Esophagus squamous epithelium (tissue), 5 donors: ENCODE results near the gene ABO. TPM values are rescaled to one million over a fixed set of nuclear protein-coding genes. Genes with fewer than 3 reads are reported as not detected.
"Not testable (repeated sequence)": the region's sequence is repeated elsewhere in the genome, so short reads cannot be mapped to it uniquely, and the experiment has no call there.

Experiments
- DNase-seq: peaks from one replicate; lab custom pipeline; 2025; lab: John Stamatoyannopoulos, UW
- H3K27ac ChIP-seq, 4 donors: fragments of 200-600 bp; sonication (generic); one replicate each; pipeline ENCODE4 v1.5.1; 2016 to 2019; ENCODE audit warnings: mild to moderate bottlenecking in 1 of 4
- H3K27me3 ChIP-seq, 4 donors: fragments of 200-600 bp; sonication (generic); 1 replicate in 3 of 4; 2 replicates in 1 of 4; pipeline versions ENCODE4 v1.5.1 to v1.6.0; 2017 to 2021; ENCODE audit warnings: antibody characterized with exemption in 1 of 4
- H3K36me3 ChIP-seq, 3 donors: fragments of 200-600 bp; sonication (generic); one replicate each; pipeline ENCODE4 v1.5.1; 2016 to 2019
- H3K4me1 ChIP-seq, 3 donors: fragments of 200-600 bp; sonication (generic); one replicate each; pipeline ENCODE4 v1.5.1; 2017 to 2019
- H3K4me3 ChIP-seq, 4 donors: fragments of 200-600 bp; sonication (generic); 1 replicate in 3 of 4; 2 replicates in 1 of 4; pipeline ENCODE4 v1.5.1; 2016 to 2019; ENCODE audit warnings: mild to moderate bottlenecking in 2 of 4, moderate library complexity in 1 of 4
- H3K9me3 ChIP-seq, 3 donors: fragments of 200-600 bp; sonication (generic); one replicate each; pipeline ENCODE4 v1.5.1; 2016 to 2019
- POLR2A ChIP-seq, 4 donors: fragments of 450-650 bp; IDR thresholded peaks; one replicate each; pipeline ENCODE4 v1.6.1; 2017; ENCODE audit warnings: antibody characterized with exemption in 4 of 4, mild to moderate bottlenecking in 4 of 4, moderate library complexity in 3 of 4
- WGBS, 2 donors: methylation state at CpG; one replicate each; pipeline ENCODE4 v1.1.5; 2018; 5-methylcytosine and 5-hydroxymethylcytosine counted together
- intact Hi-C: fragments of 100-400 bp; cut with DNase I; formaldehyde crosslinking; loops from one replicate; pipeline ENCODE4 v1.15.0; 2022
- total RNA-seq, 4 donors: library from RNA; depleted of rRNA; stranded (reverse); fragments of >200 nt; gene quantifications; one replicate each; pipeline ENCODE4 v1.1.0, GENCODE V29; 2016
- TF ChIP-seq, protein P1 (sequence below), 6 experiments: fragments of 450-650 bp in 4 of 6; fragments of 200-600 bp in 2 of 6; sonication (generic) in 2 of 6; IDR thresholded peaks; one replicate each; pipeline ENCODE4 v1.5.1; 2016 to 2019; ENCODE audit warnings: antibody characterized with exemption in 6 of 6, mild to moderate bottlenecking in 4 of 6, moderate library complexity in 4 of 6
- donor health status: DM: yes; HTN: yes; CAD: no.

Gene ABO
- total RNA-seq, 4 donors from 2014 or later: 3.4 to 48.8 (median 8.2) TPM

DNA sequence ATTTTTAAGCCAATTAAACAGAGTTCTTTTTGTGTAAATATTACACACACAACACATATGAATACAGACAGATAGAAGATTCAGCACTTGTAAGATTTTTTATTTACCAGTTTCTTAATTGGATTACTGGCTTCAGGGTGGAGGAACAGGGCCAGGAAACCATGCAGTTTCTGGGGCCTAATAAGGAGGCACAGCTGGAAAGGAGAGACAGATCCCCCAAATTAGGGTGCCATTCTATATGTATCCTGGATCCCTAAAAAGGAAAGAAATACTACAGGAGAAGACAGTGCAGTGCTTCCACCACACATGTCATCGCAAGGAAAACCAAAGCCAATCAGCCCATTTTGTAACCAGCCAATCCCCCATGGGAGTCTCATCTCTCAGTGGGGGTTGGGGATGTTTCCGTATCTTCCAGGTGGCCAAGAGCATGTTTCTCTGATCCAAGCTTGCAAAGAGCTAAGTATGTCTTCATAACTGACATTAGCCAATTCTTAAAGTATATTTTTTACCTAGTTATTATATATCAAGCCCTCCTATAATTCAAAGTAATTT lies 15.8 kb upstream of the ABO start:
- intact Hi-C loops: no loop called here
- Histone ChIP-seq H3K4me1 (peaks cover 0 to 5% (median 4%) of the 10 kb centered on the region in 3 donors), H3K36me3 (no peaks in the 10 kb centered on the region), H3K4me3 (no peak overlapping the region), H3K9me3 (peaks cover 0 to 7% (median 0%) of the 10 kb centered on the region in 3 donors), H3K27me3 (peaks cover 0 to 15% (median 0%) of the 10 kb centered on the region in 4 donors), H3K27ac (no peak overlapping the region)
- DNase-seq: no peak
- 93 to 94% methylated on average over 2 of the region's 2 CpGs for whole genome bisulfite sequencing, 2 donors
- no peak for TF ChIP-seq POLR2A (IDR thresholded peaks at IDR 0.05)

DNA sequence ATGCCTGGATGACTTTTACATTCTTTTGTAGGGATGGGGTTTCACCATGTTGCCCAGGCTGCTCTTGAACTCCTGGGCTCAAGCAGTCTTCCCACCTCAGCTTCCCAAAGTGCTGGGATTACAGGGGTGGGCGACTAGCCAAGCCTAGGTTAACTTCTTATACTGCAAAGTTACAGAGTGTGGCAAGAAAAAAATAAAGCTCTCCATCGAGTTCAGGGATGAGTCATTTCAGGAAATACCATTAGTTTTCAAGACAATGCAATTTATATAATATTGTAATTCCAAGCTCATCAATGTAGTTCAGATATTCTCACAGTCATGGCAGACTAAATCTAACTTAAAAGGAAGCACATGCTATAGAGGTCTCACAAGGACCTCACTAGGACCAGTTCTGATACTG lies 11.5 kb upstream of the ABO start:
- Histone ChIP-seq H3K9me3 (peaks cover 0 to 7% (median 0%) of the 10 kb centered on the region in 3 donors), H3K4me3 (no peak overlapping the region), H3K27me3 (peaks cover 0 to 3% (median 0%) of the 10 kb centered on the region in 4 donors), H3K36me3 (no peaks in the 10 kb centered on the region), H3K27ac (no peak overlapping the region), H3K4me1 (peaks cover 0 to 28% (median 11%) of the 10 kb centered on the region in 3 donors)
- intact Hi-C loops: no loop called here
- no peak for DNase-seq
- TF ChIP-seq POLR2A (IDR thresholded peaks at IDR 0.05): no peak
- TF ChIP-seq, protein P1, sequence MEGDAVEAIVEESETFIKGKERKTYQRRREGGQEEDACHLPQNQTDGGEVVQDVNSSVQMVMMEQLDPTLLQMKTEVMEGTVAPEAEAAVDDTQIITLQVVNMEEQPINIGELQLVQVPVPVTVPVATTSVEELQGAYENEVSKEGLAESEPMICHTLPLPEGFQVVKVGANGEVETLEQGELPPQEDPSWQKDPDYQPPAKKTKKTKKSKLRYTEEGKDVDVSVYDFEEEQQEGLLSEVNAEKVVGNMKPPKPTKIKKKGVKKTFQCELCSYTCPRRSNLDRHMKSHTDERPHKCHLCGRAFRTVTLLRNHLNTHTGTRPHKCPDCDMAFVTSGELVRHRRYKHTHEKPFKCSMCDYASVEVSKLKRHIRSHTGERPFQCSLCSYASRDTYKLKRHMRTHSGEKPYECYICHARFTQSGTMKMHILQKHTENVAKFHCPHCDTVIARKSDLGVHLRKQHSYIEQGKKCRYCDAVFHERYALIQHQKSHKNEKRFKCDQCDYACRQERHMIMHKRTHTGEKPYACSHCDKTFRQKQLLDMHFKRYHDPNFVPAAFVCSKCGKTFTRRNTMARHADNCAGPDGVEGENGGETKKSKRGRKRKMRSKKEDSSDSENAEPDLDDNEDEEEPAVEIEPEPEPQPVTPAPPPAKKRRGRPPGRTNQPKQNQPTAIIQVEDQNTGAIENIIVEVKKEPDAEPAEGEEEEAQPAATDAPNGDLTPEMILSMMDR (IDR thresholded peaks at IDR 0.05): no peak
- WGBS, 2 donors: 25 to 26% methylated on average over 2 of the region's 2 CpGs

DNA sequence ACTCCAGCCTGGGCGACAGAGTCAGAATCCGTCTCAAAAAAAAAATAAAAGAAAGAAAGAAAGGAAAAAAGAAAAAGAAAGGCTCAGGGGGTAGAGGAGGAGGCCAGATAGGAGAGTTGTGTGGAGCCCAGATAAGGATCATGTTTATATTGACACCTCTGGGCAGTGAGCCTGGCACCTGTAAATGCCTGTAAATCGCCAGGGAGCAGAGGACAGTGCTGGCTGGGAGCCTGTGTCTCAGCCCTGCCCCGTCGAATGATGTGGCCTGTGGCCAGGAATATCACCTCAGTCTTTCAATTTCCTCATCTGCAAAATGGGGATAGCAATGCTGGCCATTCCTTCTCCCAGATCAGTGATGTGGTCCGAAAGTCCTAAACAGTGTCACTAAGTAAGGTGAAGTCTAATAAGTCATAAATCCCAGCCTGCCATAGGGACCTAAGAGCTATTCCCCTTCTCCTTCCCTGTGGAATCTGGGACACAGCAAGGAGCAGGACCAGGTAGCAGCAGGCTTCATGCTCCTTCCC lies 10.3 kb upstream of the ABO start:
- Histone ChIP-seq H3K27me3 (peaks cover 0 to 3% (median 0%) of the 10 kb centered on the region in 4 donors), H3K9me3 (no peaks in the 10 kb centered on the region), H3K36me3 (no peaks in the 10 kb centered on the region), H3K4me1 (peaks cover 0 to 28% (median 11%) of the 10 kb centered on the region in 3 donors), H3K4me3 (no peak overlapping the region), H3K27ac (no peak overlapping the region)
- intact Hi-C loops: no loop called here
- DNase-seq: no peak
- WGBS, 2 donors: 44 to 58% methylated on average over 4 to 5 of the region's 6 CpGs
- no peak for TF ChIP-seq POLR2A (IDR thresholded peaks at IDR 0.05)
- TF ChIP-seq, protein P1 (IDR thresholded peaks at IDR 0.05): no peak

DNA sequence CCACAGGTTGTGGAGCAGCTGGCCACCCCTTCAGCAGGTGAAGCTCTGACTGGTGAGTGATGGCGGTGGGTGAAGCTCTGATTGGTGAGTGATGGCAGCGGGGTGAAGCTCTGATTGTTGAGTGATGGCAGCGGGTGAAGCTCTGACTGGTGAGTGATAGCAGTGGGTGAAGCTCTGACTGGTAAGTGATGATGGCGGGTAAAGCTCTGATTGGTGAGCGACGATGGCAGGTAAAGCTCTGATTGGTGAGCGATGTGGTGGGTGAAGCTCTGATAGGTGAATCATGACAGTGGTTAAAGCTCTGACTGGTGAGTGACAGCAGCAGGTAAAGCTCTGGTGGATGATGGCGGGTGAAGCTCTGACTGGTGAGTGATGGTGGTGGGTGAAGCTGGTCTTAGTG lies 9.4 kb upstream of the ABO start:
- DNase-seq: no peak
- Histone ChIP-seq H3K4me1 (peaks cover 0 to 28% (median 11%) of the 10 kb centered on the region in 3 donors), H3K9me3 (no peaks in the 10 kb centered on the region), H3K27me3 (peaks cover 0 to 9% (median 0%) of the 10 kb centered on the region in 4 donors), H3K27ac (no peak overlapping the region), H3K4me3 (no peak overlapping the region), H3K36me3 (no peaks in the 10 kb centered on the region)
- intact Hi-C loops: no loop called here
- WGBS, 2 donors: 94 to 95% methylated on average over 7 to 8 of the region's 8 CpGs
- no peak for TF ChIP-seq POLR2A (IDR thresholded peaks at IDR 0.05)
- TF ChIP-seq, protein P1 (IDR thresholded peaks at IDR 0.05): no peak

DNA sequence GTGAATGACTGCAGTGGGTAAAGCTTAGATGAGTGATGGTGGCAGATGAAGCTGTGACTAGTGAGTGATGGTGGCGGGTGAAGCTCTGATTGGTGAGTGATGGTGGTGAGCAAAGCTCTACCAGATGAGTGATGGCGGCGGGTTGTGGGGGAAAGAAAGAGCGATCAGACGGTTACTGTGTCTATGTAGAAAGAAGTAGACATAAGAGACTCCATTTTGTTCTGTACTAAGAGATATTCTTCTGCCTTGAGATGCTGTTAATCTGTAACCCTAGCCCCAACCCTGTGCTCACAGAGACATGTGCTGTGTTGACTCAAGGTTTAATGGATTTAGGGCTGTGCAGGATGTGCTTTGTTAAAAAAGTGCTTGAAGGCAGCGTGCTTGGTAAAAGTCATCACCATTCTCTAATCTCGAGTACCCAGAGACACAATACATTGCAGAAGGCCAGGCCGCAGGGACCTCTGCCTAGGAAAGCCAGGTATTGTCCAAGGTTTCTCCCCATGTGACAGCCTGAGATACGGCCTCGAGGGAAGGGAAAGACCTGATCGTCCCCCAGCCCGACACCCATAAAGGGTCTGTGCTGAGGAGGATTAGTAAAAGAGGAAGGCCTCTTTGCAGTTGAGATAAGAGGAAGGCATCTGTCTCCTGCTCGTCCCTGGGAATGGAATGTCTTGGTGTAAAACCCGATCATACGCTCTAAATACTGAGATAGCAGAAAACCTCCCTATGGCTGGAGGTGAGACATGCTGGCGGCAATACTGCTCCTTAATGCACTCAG lies 8.4 kb upstream of the ABO start:
- peaks cover 0 to 28% (median 11%) of the 10 kb centered on the region in 3 donors for H3K4me1 ChIP-seq
- 73 to 77% methylated on average over 12 to 16 of the region's 16 CpGs for WGBS, 2 donors
- H3K36me3 ChIP-seq, H3K27me3 ChIP-seq, H3K4me3 ChIP-seq, H3K27ac ChIP-seq, DNase-seq, H3K9me3 ChIP-seq, intact Hi-C loops: not testable (repeated sequence)
